ENCODE results near the gene BTBD16. TPM values are rescaled to one million over a fixed set of nuclear protein-coding genes. Genes with fewer than 3 reads are reported as not detected.

Gene BTBD16
- total and polyA plus RNA-seq, 2 donors (not counting 3 experiments of a cell fraction or from before 2014, with no cell fraction given): 0.04 TPM; not detected in 1

GRCh38 chr10:122306282-122306681 lies 35.2 kb downstream of the BTBD16 start:
- ChIA-PET CTCF (interaction anchor here (2.1 to 5.9 kb wide), 2 partner anchors 8 to 259 kb away, joined by 9 to 76 read pairs; no protein-coding TSS in a partner anchor), POLR2A (no interaction called here)
- Histone ChIP-seq H4K20me1 (replicated peaks; ENCODE audit: control insufficient read depth, extremely low read depth, insufficient read depth, low read length) (no peaks in the 10 kb centered on the region), H3K27me3 (ENCODE audit: control insufficient read depth in 2 of 2, insufficient read depth in 2 of 2, low read length in 2 of 2) (no peaks in the 10 kb centered on the region), H3K27ac (ENCODE audit: insufficient read depth, low read depth, low read length) (peak overlapping the region; percentile 93), H3K36me3 (ENCODE audit: control insufficient read depth in 2 of 2, extremely low read depth in 1 of 2, insufficient read depth in 2 of 2, low read length in 2 of 2) (no peaks in the 10 kb centered on the region), H3K4me3 (replicated peaks in 1 of 3; ENCODE audit: insufficient read depth in 1 of 3, low read depth in 1 of 3, low read length in 3 of 3) (no peak overlapping the region), H3K9ac (replicated peaks; ENCODE audit: extremely low read depth, insufficient read depth, low read length) (no peak overlapping the region), H3K4me1 (ENCODE audit: control insufficient read depth, extremely low read depth, insufficient read depth, low read length) (peaks cover 37% of the 10 kb centered on the region), H3K9me1 (replicated peaks; ENCODE audit: control insufficient read depth, extremely low read depth, insufficient read depth, low read length) (no peaks in the 10 kb centered on the region), H3K9me3 (replicated peaks; ENCODE audit: control insufficient read depth, insufficient read depth, low read length) (no peaks in the 10 kb centered on the region), H3K79me2 (ENCODE audit: control insufficient read depth, insufficient read depth, low read length) (no peaks in the 10 kb centered on the region), H2AFZ (ENCODE audit: low read depth, low read length) (no peak overlapping the region), H3K4me2 (ENCODE audit: insufficient read depth, low read length) (no peak overlapping the region)
- intact Hi-C loops (cut with micrococcal nuclease): loop anchor here (5.0 kb wide), 1 partner anchor 546 kb away; no protein-coding TSS in a partner anchor
- FAIRE-seq (no peak), DNase-seq (ENCODE audit: low read depth, low spot score) (no peak)
- TF ChIP-seq EZH2 (IDR thresholded peaks at IDR 0.05; ENCODE audit: borderline replicate concordance, low read depth, low read length, severe bottlenecking) (no peak), POLR2A (IDR thresholded peaks at IDR 0.05; ENCODE audit: low read depth, low read length) (no peak), GATA2 (IDR thresholded peaks at IDR 0.05; ENCODE audit: insufficient read depth, insufficient read length, low read depth, low read length) (no peak), MYC (IDR thresholded peaks at IDR 0.05; ENCODE audit: low read depth, low read length) (no peak), JUN (IDR thresholded peaks at IDR 0.05; ENCODE audit: borderline replicate concordance, insufficient read depth, insufficient read length, low read depth) (no peak), POLR2AphosphoS5 (IDR thresholded peaks at IDR 0.05; ENCODE audit: insufficient read depth, low read depth, low read length) (no peak), FOS (IDR thresholded peaks at IDR 0.05; ENCODE audit: borderline replicate concordance, insufficient read depth, low read length) (no peak), MAX (IDR thresholded peaks at IDR 0.05; ENCODE audit: insufficient read depth, insufficient read length) (no peak)
- TF ChIP-seq, protein P1, sequence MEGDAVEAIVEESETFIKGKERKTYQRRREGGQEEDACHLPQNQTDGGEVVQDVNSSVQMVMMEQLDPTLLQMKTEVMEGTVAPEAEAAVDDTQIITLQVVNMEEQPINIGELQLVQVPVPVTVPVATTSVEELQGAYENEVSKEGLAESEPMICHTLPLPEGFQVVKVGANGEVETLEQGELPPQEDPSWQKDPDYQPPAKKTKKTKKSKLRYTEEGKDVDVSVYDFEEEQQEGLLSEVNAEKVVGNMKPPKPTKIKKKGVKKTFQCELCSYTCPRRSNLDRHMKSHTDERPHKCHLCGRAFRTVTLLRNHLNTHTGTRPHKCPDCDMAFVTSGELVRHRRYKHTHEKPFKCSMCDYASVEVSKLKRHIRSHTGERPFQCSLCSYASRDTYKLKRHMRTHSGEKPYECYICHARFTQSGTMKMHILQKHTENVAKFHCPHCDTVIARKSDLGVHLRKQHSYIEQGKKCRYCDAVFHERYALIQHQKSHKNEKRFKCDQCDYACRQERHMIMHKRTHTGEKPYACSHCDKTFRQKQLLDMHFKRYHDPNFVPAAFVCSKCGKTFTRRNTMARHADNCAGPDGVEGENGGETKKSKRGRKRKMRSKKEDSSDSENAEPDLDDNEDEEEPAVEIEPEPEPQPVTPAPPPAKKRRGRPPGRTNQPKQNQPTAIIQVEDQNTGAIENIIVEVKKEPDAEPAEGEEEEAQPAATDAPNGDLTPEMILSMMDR (IDR thresholded peaks at IDR 0.05; ENCODE audit: extremely low read depth in 1 of 2, insufficient read depth in 1 of 2, low read depth in 1 of 2, low read length in 2 of 2): no peak
- dilution Hi-C loops (cut with MboI; ENCODE audit: extremely low pct_ligation_motif_present, low sequenced_read_pairs): no loop called here
- no TSS peak for BruUV-seq (replicated peaks)
